Measurements from ENCODE around the gene LSAMP. TPM values are rescaled to one million over a fixed set of nuclear protein-coding genes. Genes with fewer than 3 reads are reported as not detected.
A peak's percentile ranks its signal among the peaks of the same experiment; 100 is the strongest.
"Not testable (repeated sequence)": the region's sequence is repeated elsewhere in the genome, so short reads cannot be mapped to it uniquely, and the experiment has no call there.

LSAMP gene
- total RNA-seq, 1 experiment from 2014 or later: not detected

DNA sequence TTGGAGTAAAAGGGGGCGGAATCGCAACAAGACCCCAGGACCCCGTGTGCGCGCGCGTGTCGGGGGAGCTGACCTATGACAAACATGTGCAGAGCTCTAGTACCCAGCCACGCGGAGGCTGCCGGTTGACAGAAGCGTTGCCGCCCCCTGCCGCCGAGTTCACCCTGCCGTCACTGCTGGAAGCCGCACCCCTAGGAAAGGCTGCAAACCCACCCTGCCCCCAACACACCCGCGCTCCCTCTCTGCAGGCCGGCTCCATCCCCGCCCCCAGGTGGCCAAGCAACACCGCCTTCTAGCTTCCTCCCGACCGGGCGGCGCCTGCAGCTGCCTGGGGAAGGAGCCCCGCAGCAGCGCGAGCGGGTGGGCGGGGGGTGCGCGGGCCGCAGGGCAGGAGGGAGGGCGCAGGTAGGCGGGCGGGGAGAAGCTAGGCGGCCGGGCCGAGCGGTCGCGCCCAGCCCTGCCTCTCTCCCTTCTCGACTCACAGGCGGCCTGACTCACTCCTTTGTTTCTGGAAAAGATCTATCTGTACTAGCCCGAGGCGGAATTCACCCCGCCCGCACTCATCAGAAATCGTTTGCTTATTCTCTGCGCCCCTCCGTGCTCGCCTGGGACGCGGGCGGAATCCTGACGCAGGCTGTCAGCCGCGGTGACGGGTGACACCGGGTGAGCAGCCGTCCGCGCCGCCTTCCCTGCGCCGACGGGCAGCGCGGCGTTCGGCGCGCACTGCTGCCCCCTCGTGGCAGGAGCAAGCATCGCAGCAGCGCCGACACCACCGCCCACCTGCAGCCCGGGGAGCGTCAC lies 661.1 kb downstream of the LSAMP start:
- peaks cover 32% of the 10 kb centered on the region for H3F3A ChIP-seq (ENCODE audit: insufficient read depth, low read depth)
- BruUV-seq (replicated peaks): TSS peak; percentile 45
- peak overlapping the region; percentile 63 for H3K27ac ChIP-seq
- H3K9me2 ChIP-seq (ENCODE audit: insufficient read depth): no peaks in the 10 kb centered on the region
- no peaks in the 10 kb centered on the region for H3K79me2 ChIP-seq (ENCODE audit: low read depth)
- intact Hi-C loops (cut with micrococcal nuclease; ENCODE audit: unreplicated experiment): loop anchor here (1.0 to 10.0 kb wide), 7 partner anchors 30 to 1159 kb away; partner anchors contain the start of gene ZBTB20
- ChIA-PET POLR2A (ENCODE audit: unreplicated experiment) (interaction anchor here (0.6 to 0.9 kb wide), 7 partner anchors 21 to 1954 kb away, joined by 3 to 6 read pairs (median 4); partner anchors contain the start of gene ZBTB20), CTCF (interaction anchor here (0.6 to 1.3 kb wide), 7 partner anchors 31 to 1472 kb away, joined by 3 to 7 read pairs (median 4); no protein-coding TSS in a partner anchor)
- H3K4me2 ChIP-seq: peak overlapping the region; percentile 92
- DNase-seq: peak; percentile 83 to 95
- peak overlapping the region; percentile 84 for H2AFZ ChIP-seq
- no peaks in the 10 kb centered on the region for H3K36me3 ChIP-seq (ENCODE audit: low read depth)
- TF ChIP-seq CTCF (conservative IDR thresholded peaks at IDR 0.05) (peak; percentile 95), EZH2 (IDR thresholded peaks at IDR 0.05; ENCODE audit: low read depth) (no peak)
- peak overlapping the region; percentile 73 for H3K4me3 ChIP-seq
- H4K20me1 ChIP-seq (ENCODE audit: insufficient read depth): no peaks in the 10 kb centered on the region
- H3K27me3 ChIP-seq (ENCODE audit: insufficient read depth, low read depth): no peaks in the 10 kb centered on the region
- peaks cover 35% of the 10 kb centered on the region for H3K4me1 ChIP-seq (replicated peaks; ENCODE audit: insufficient read depth)
- H3K9me3 ChIP-seq (ENCODE audit: insufficient read depth, low read depth): no peaks in the 10 kb centered on the region

DNA sequence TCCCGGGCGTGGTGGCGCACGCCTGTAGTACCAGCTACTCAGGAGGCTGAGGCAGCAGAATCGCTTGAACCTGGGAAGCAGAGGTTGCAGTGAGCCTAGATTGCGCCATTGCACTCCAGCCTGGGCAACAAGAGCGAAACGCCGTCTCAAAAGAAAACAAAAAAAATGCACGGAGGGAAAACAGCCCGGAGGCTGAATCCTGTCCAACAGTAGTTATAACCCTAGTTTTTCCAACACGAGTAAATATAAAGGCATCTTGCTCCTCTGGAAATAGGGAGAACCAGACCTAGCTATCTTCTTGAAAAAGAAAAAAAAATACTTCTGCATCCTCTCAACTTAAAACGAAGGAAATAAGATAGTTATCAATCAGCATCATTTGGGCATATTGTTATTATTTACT lies 661.9 kb downstream of the LSAMP start:
- not testable (repeated sequence) for H3K79me2 ChIP-seq (ENCODE audit: low read depth); H3K9me2 ChIP-seq (ENCODE audit: insufficient read depth); H3K9me3 ChIP-seq (ENCODE audit: insufficient read depth, low read depth); H3K27me3 ChIP-seq (ENCODE audit: insufficient read depth, low read depth); H3K36me3 ChIP-seq (ENCODE audit: low read depth); DNase-seq; H4K20me1 ChIP-seq (ENCODE audit: insufficient read depth)
- ChIA-PET POLR2A (ENCODE audit: unreplicated experiment) (interaction anchor here (0.6 kb wide), 2 partner anchors 636 to 1459 kb away, joined by 5 to 6 read pairs; partner anchors contain the start of gene ZBTB20), CTCF (interaction anchor here (0.8 to 1.3 kb wide), 5 partner anchors 32 to 956 kb away, joined by 3 to 7 read pairs (median 5); no protein-coding TSS in a partner anchor)
- intact Hi-C loops (cut with micrococcal nuclease; ENCODE audit: unreplicated experiment): loop anchor here (5.0 to 10.0 kb wide), 3 partner anchors 169 to 1159 kb away; no protein-coding TSS in a partner anchor
- peak overlapping the region; percentile 92 for H3K4me2 ChIP-seq
- H3K4me1 ChIP-seq (replicated peaks; ENCODE audit: insufficient read depth): peaks cover 27% of the 10 kb centered on the region
- H2AFZ ChIP-seq: peak overlapping the region; percentile 84
- TSS peak; percentile 32 for BruUV-seq (replicated peaks)
- peak overlapping the region; percentile 73 for H3K4me3 ChIP-seq
- peak overlapping the region; percentile 63 for H3K27ac ChIP-seq
- H3F3A ChIP-seq (ENCODE audit: insufficient read depth, low read depth): peaks cover 25% of the 10 kb centered on the region

- Histone ChIP-seq H3K27ac (no peak overlapping the region), H3K4me3 (no peak overlapping the region), H3K27me3 (ENCODE audit: insufficient read depth, low read depth) (no peaks in the 10 kb centered on the region), H3K4me1 (replicated peaks; ENCODE audit: insufficient read depth) (peaks cover 10% of the 10 kb centered on the region; the same call in 1 of the 2 replicates), H3F3A (ENCODE audit: insufficient read depth, low read depth) (peaks cover 9% of the 10 kb centered on the region; the same call in 1 of the 2 replicates), H3K9me2 (ENCODE audit: insufficient read depth) (no peaks in the 10 kb centered on the region), H3K9me3 (ENCODE audit: insufficient read depth, low read depth) (no peaks in the 10 kb centered on the region), H3K36me3 (ENCODE audit: low read depth) (no peaks in the 10 kb centered on the region), H2AFZ (no peak overlapping the region), H3K4me2 (no peak overlapping the region), H4K20me1 (ENCODE audit: insufficient read depth) (no peaks in the 10 kb centered on the region), H3K79me2 (ENCODE audit: low read depth) (no peaks in the 10 kb centered on the region)
- BruUV-seq (replicated peaks): no TSS peak
- POLR2A ChIA-PET (ENCODE audit: unreplicated experiment): no interaction called here
- intact Hi-C loops (cut with micrococcal nuclease; ENCODE audit: unreplicated experiment): no loop called here
- CTCF ChIA-PET: no interaction called here
- TF ChIP-seq EZH2 (IDR thresholded peaks at IDR 0.05; ENCODE audit: low read depth) (no peak), CTCF (conservative IDR thresholded peaks at IDR 0.05) (no peak)
- no peak for DNase-seq
These were observed 666.3 kb downstream of the LSAMP start for GRCh38 chr3:115779011-115779410.

Data from PC-9 (cell line).